ENCODE results near the gene PSMB1.

PSMB1 gene

GRCh38 chr6:170552765-170553533 is at the start of gene PSMB1:
Gene PSMB1 (minus strand): TSS chr6:170553307. CDS start chr6:170553242, 65 bp downstream.
- DNase-seq, result peak; percentile 83

GRCh38 chr6:170597278-170597677 is 44.2 kb upstream of the PSMB1 start:
- DNase-seq, result no peak

- DNase-seq, result no peak
Measured at GRCh38 chr6:170596426-170596825, 43.3 kb upstream of the PSMB1 start.

- no peak for DNase-seq
Measured at GRCh38 chr6:170590725-170591124, 37.6 kb upstream of the PSMB1 start.

GRCh38 chr6:170584954-170585498 is 31.9 kb upstream of the PSMB1 start:
- DNase-seq, result peak; percentile 56

GRCh38 chr6:170584181-170584953 is 31.3 kb upstream of the PSMB1 start, which contains the start of gene PDCD2:
Gene PDCD2 (minus strand): TSS chr6:170584637. CDS start chr6:170584581, 56 bp downstream.
- DNase-seq, result peak; percentile 79

GRCh38 chr6:170583756-170584180 is 30.7 kb upstream of the PSMB1 start:
- no peak for DNase-seq

GRCh38 chr6:170578909-170579308 is 25.8 kb upstream of the PSMB1 start:
- no peak for DNase-seq

GRCh38 chr6:170575250-170575649 is 22.1 kb upstream of the PSMB1 start:
- no peak for DNase-seq

- DNase-seq, result no peak
Measured at GRCh38 chr6:170572704-170573466, 19.8 kb upstream of the PSMB1 start.

GRCh38 chr6:170564936-170565530 is 11.9 kb upstream of the PSMB1 start:
- no peak for DNase-seq

GRCh38 chr6:170561555-170561954 is 8.4 kb upstream of the PSMB1 start:
- DNase-seq, result no peak

GRCh38 chr6:170555305-170555704 is 2.2 kb upstream of the PSMB1 start:
- no peak for DNase-seq

- no peak for DNase-seq
Measured at GRCh38 chr6:170554796-170555137, 1.7 kb upstream of the PSMB1 start.

GRCh38 chr6:170554013-170554795 is 1.1 kb upstream of the PSMB1 start, which contains the start of gene TBP:
Gene TBP (plus strand): TSS chr6:170554369. CDS start chr6:170557030, 2,661 bp downstream.
- DNase-seq, result peak; percentile 93

GRCh38 chr6:170553534-170554012 is 466 bp upstream of the PSMB1 start:
- no peak for DNase-seq

- DNase-seq, result no peak
Measured at GRCh38 chr6:170545405-170545804, 7.7 kb downstream of the PSMB1 start.

GRCh38 chr6:170542031-170542719 is 10.9 kb downstream of the PSMB1 start:
- DNase-seq, result no peak

- no peak for DNase-seq
Measured at GRCh38 chr6:170537329-170537728, 15.8 kb downstream of the PSMB1 start.

GRCh38 chr6:170536671-170537070 is 16.4 kb downstream of the PSMB1 start:
- no peak for DNase-seq

GRCh38 chr6:170535004-170535403 is 18.1 kb downstream of the PSMB1 start:
- DNase-seq, result no peak
